Thymus (tissue), 11 donors: ENCODE data around the gene TTLL11. TPM values are rescaled to one million over a fixed set of nuclear protein-coding genes. Genes with fewer than 3 reads are reported as not detected.

ENCODE experiments used
- DNase-seq, 9 donors: peaks; one replicate each; pipeline ENCODE4 v3.0.0-alpha.2; 2013; ENCODE audit warnings: low spot score in 9 of 9, low read depth in 6 of 9, missing footprints in 1 of 9
- H3K27ac ChIP-seq, 2 donors: one replicate each; pipeline ENCODE4 v1.5.1; 2013; ENCODE audit warnings: control low read depth in 1 of 2, low read depth in 1 of 2, low read length in 1 of 2, mild to moderate bottlenecking in 1 of 2, moderate library complexity in 1 of 2
- H3K27me3 ChIP-seq, 2 donors: one replicate each; pipeline ENCODE4 v1.5.1; 2013; ENCODE audit warnings: low read length in 1 of 2; ENCODE audit not compliant: control insufficient read depth in 2 of 2, insufficient read depth in 1 of 2
- H3K36me3 ChIP-seq, 2 donors: one replicate each; pipeline ENCODE4 v1.5.1; 2013; ENCODE audit warnings: low read length in 1 of 2, mild to moderate bottlenecking in 1 of 2, moderate library complexity in 1 of 2; ENCODE audit not compliant: control insufficient read depth in 2 of 2, insufficient read depth in 2 of 2
- H3K4me1 ChIP-seq, 2 donors: one replicate each; pipeline ENCODE4 v1.5.1; 2013; ENCODE audit warnings: low read length in 2 of 2; ENCODE audit not compliant: control insufficient read depth in 2 of 2, insufficient read depth in 2 of 2
- H3K4me3 ChIP-seq, 2 donors: one replicate each; pipeline ENCODE4 v1.5.1; 2013; ENCODE audit warnings: low read length in 2 of 2, control low read depth in 1 of 2, mild to moderate bottlenecking in 1 of 2
- H3K9me3 ChIP-seq, 2 donors: one replicate each; pipeline ENCODE4 v1.5.1; 2013; ENCODE audit warnings: low read length in 1 of 2, mild to moderate bottlenecking in 1 of 2; ENCODE audit not compliant: control insufficient read depth in 2 of 2, insufficient read depth in 1 of 2
- WGBS: extraction: QIAGEN DNeasy Blood & Tissue Kit; methylation state at CpG from one replicate; pipeline ENCODE4 v1.1.7; 2013; 5-methylcytosine and 5-hydroxymethylcytosine counted together
- polyA plus RNA-seq: library from polyadenylated mRNA; stranded (reverse); fragments of 200-250 nt; gene quantifications from one replicate; pipeline ENCODE4 v1.2.3, GENCODE V29; 2013
- total RNA-seq: library from RNA; stranded (reverse); fragments of 120-200 nt; gene quantifications from one replicate; pipeline ENCODE4 v1.2.4, GENCODE V29; 2013
- donor health status: healthy.

Gene TTLL11
- total and polyA plus RNA-seq, 2 donors: 2.1 to 4.0 TPM

DNA sequence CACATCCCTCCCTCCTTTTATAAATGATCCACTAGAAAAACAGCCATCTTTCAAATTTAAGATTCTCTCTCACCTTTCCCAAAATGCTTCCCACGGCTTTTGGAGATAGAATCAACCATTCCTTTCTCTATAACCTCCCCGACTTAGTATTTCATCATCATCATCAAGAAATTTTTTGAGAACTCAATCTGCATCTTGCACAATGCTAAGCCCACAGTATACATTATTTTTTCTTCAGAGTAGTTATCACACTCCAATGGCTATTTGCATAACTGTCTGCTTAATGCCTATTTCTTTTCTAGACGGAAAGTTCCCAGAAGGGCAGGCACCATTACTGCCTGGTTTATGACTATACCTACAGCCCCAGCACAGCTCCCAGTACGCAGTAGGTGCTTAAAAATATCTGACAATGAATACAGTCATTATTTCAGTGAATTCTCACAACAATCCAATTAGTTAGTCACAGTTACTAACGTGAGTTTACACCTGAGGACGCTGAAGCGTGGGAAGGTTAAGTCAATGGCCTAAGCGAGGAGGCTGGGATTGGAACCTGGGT lies 212.7 kb downstream of the TTLL11 start:
- no peak for DNase-seq
- peaks cover 0 to 3% of the 10 kb centered on the region in 2 donors for H3K27me3 ChIP-seq
- peaks cover 4 to 14% of the 10 kb centered on the region in 2 donors for H3K4me1 ChIP-seq

DNA sequence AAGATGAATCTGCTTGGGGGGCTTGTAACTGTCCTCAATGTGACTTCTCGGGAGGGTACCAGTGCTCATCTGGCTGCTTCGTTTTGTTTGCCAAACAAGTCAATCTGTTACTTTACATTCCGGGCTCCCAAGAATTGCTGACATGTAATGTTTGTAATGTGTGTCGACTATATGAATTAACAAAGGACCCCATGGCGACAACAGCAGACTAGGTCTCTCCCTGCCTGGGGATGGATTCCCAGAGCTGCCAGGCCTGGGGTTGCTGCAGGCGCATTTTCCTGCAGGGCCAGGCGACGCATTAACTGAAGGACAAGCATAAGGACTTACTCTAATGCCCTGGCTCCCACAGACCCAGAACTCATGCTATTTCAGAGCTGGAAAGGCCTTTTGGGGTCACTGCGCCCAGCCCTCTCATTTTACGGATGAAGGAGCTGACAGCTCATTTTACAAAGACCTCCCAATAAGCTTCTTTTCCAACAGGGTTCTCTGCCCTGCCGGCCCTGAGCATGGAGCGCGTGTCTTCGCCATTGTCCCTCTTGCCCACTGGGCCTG lies 214.8 kb downstream of the TTLL11 start:
- Histone ChIP-seq H3K4me3 (no peak overlapping the region), H3K9me3 (no peaks in the 10 kb centered on the region), H3K36me3 (no peaks in the 10 kb centered on the region), H3K27me3 (no peaks in the 10 kb centered on the region), H3K27ac (no peak overlapping the region), H3K4me1 (no peaks in the 10 kb centered on the region)
- 95% methylated on average over 14 of the region's 14 CpGs for WGBS
- no peak for DNase-seq

More for the DNA sequence above, 212.7 kb downstream of the TTLL11 start:
- H3K36me3 ChIP-seq: no peaks in the 10 kb centered on the region
- no peak overlapping the region for H3K4me3 ChIP-seq
- H3K27ac ChIP-seq: no peak overlapping the region
- no peaks in the 10 kb centered on the region for H3K9me3 ChIP-seq
- 98% methylated on average over 8 of the region's 8 CpGs for WGBS

DNA sequence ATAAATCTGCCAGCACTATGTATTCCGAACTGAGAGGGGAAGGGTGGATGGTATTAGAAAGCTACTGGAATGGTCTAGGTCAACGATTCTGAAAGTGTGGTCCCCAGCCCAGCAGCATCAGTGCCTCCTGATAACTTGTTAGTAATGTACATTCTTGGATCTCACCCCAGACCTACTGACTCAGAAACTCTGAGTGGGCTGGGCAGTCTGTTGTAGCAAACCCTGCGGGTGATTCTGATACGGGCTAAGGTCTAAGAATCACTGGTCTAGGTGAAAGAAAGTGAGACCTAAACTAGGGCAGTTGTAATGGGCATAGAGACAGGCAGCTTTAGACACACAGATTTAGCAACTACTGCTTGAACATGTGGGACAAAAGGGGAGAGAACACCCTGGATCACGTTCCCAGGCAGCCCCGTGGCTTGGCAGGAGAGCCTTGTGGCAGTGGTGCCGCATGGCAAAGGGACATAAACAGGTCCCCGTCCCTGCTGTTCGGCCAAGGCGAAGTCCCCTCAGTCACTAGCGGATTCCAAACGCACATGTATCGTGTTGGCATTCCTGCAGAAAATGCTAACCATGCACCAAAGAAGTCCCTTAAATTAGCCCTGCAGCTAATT lies 216.3 kb downstream of the TTLL11 start:
- H3K4me1 ChIP-seq: no peaks in the 10 kb centered on the region
- 97% methylated on average over 13 of the region's 13 CpGs for WGBS
- H3K4me3 ChIP-seq: no peak overlapping the region
- no peak overlapping the region for H3K27ac ChIP-seq
- no peaks in the 10 kb centered on the region for H3K9me3 ChIP-seq
- no peaks in the 10 kb centered on the region for H3K36me3 ChIP-seq
- H3K27me3 ChIP-seq: no peaks in the 10 kb centered on the region
- no peak for DNase-seq

DNA sequence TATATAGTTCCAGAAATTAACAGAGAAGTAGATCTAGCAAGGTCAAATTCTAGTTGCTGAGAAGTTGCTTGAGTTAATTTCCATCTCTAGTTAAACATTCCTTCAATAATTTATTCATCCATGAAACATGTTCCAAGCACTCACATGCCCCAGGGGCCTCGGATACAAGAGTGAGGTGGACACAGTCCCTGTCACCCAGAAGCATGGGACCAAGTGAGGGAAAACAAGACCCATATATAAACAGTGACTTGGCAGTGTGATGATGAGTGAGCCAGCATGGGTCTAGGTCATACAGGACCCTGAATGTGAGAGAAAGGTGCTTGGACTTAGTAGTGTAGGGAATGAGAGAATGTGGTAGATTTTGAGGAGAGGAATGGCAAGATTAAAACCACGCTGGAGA lies 216.9 kb downstream of the TTLL11 start:
- H3K27me3 ChIP-seq: no peaks in the 10 kb centered on the region
- H3K36me3 ChIP-seq: no peaks in the 10 kb centered on the region
- no peaks in the 10 kb centered on the region for H3K4me1 ChIP-seq
- H3K9me3 ChIP-seq: no peaks in the 10 kb centered on the region
- DNase-seq: no peak
- H3K4me3 ChIP-seq: no peak overlapping the region
- 96% methylated on average over 2 of the region's 2 CpGs for WGBS
- no peak overlapping the region for H3K27ac ChIP-seq

DNA sequence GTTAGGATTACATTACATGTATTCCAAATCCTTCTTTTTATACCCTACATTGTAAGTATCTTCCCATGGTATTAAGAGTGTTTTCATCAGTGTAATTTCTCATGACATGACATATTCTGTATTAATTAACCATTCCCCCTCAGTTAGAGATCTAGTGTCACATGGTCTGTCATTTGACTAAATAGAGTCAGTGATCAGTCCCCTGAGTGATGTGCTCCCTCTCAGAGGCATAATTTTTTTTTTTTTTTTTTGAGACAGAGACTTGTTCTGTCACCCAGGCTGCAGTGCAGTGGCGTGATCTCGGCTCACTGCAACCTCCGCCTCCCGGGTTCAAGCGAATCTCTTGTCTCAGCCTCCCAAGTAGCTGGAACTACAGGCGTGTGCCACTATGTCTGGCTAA lies 218.6 kb downstream of the TTLL11 start:
- WGBS: 98% methylated on average over 6 of the region's 6 CpGs

DNA sequence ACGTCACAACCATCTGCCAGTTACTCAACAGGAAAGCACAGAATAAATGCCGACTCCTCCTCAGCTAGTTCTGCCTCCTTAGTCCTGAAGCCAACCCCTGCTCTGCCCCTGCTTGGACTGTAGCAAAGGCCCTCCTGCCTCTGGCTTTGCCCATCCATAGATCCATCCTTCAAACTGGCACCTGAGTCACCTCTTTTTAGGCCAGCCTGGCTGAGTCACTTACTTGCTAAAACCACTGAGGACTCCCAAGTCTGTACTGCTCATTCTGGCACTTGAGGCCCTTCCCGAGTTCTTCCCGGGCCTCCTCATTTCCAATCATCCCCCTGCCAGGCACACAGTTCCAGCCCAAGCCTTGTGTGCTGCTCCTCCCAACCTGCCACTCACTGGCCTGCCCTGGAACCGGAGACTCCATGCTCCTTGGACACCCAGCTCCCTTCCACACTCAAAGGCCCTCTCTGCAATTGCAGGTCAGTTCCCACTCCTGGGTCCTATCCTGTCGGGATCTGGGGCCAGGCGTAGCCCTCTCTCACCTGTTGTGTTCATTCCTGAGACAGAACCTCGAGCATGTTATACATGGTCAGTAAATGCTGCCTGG lies 221.6 kb downstream of the TTLL11 start:
- H3K9me3 ChIP-seq: no peaks in the 10 kb centered on the region
- H3K4me1 ChIP-seq: no peaks in the 10 kb centered on the region
- WGBS: 85% methylated on average over 8 of the region's 8 CpGs
- H3K27me3 ChIP-seq: no peaks in the 10 kb centered on the region
- H3K36me3 ChIP-seq: no peaks in the 10 kb centered on the region
- H3K27ac ChIP-seq: no peak overlapping the region
- H3K4me3 ChIP-seq: no peak overlapping the region
- no peak for DNase-seq

More for the DNA sequence above, 218.6 kb downstream of the TTLL11 start:
- DNase-seq: no peak
- Histone ChIP-seq H3K4me1 (no peaks in the 10 kb centered on the region), H3K36me3 (no peaks in the 10 kb centered on the region), H3K9me3 (no peaks in the 10 kb centered on the region), H3K4me3 (no peak overlapping the region), H3K27me3 (no peaks in the 10 kb centered on the region), H3K27ac (no peak overlapping the region)

DNA sequence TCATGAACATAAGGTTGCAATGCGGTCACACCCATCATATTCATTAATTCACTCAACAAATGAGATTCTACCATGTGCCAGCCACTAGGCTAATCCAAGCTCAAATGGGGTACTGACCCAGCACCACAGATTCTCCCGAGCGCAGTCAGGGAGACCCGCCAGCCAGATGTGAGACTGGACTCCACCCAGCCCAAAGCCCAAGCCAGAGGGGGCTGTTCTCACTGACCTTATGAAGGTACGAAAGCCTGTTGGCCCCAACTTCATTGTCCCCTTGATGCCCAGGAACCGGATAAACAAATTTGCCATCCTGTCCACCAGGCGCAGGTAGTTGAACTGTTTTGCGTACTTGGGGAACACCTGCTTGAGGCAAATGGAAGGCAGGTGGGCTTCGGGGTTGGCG lies 222.8 kb downstream of the TTLL11 start:
- H3K27me3 ChIP-seq: no peaks in the 10 kb centered on the region
- H3K27ac ChIP-seq: no peak overlapping the region
- H3K9me3 ChIP-seq: no peaks in the 10 kb centered on the region
- WGBS: 99% methylated on average over 10 of the region's 10 CpGs
- H3K4me1 ChIP-seq: no peaks in the 10 kb centered on the region
- DNase-seq: no peak
- no peak overlapping the region for H3K4me3 ChIP-seq
- H3K36me3 ChIP-seq: no peaks in the 10 kb centered on the region

DNA sequence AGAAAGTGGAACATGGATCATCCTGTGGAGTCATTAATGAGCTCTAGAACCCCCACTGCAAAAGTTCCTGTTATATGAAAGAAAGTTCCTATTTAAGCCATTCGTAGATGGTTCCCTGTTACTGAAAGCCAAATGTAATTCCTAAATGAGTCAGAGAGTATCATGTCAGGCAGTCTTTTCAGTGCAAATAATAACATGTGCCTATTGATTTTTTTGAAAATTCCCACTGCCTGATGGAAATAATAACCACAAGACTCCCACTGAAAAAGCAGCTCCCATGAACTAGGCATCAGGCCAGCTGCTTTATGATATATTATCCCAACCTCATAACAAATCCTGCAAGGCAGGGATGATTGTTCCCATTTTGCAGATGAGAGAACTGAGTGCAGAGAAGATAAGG lies 224.5 kb downstream of the TTLL11 start:
- Histone ChIP-seq H3K27me3 (no peaks in the 10 kb centered on the region), H3K9me3 (no peaks in the 10 kb centered on the region), H3K4me3 (no peak overlapping the region), H3K36me3 (no peaks in the 10 kb centered on the region), H3K27ac (no peak overlapping the region), H3K4me1 (no peaks in the 10 kb centered on the region)
- 94% methylated on average over 1 of the region's 1 CpG for WGBS
- no peak for DNase-seq

DNA sequence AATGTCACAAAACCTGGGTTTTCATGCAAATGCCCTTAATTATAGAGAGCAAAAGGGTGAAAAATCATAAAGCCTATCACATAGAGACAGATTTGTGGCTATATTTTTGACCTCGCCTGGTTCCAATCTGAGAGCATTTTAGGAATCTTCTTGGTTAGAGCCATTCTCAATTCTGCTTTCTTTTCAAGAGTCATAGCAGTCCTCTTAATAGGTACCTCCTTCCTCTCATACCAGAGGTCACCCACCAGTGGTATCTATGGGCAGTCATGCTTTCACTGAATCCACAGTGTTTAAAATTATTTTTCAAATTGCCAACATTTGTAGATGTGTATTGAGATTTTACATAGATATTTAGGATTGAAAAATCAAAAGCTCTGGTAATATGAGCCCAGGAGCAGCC lies 226.2 kb downstream of the TTLL11 start:
- Histone ChIP-seq H3K4me3 (no peak overlapping the region), H3K4me1 (no peaks in the 10 kb centered on the region), H3K36me3 (no peaks in the 10 kb centered on the region), H3K27me3 (no peaks in the 10 kb centered on the region), H3K9me3 (no peaks in the 10 kb centered on the region), H3K27ac (no peak overlapping the region)
- WGBS: 100% methylated on average over 1 of the region's 1 CpG
- DNase-seq: no peak
